Upper lobe of right lung (tissue), 1 donor: ENCODE measurements around the gene FLT3. TPM values are rescaled to one million over a fixed set of nuclear protein-coding genes. Genes with fewer than 3 reads are reported as not detected.

Source experiments
- ATAC-seq: fragments of 200-7000 bp; cut with Tn5 transposase; one replicate; pipeline ENCODE4 v1.9.1; 2020; ENCODE audit warnings: mild to moderate bottlenecking, moderate library complexity
- DNase-seq: peaks from one replicate; pipeline ENCODE4 v3.0.0-alpha.2; 2020
- H3K27ac ChIP-seq: fragments of 200-600 bp; one replicate; pipeline ENCODE4 v1.8.0; 2022
- H3K27me3 ChIP-seq: fragments of 200-600 bp; one replicate; pipeline ENCODE4 v1.8.0; 2022; ENCODE audit warnings: mild to moderate bottlenecking
- H3K36me3 ChIP-seq: fragments of 200-600 bp; one replicate; pipeline ENCODE4 v1.8.0; 2022
- H3K4me1 ChIP-seq: fragments of 200-600 bp; one replicate; pipeline ENCODE4 v1.8.0; 2022
- H3K4me3 ChIP-seq: fragments of 200-600 bp; one replicate; pipeline ENCODE4 v1.8.0; 2022; ENCODE audit warnings: mild to moderate bottlenecking
- H3K9me3 ChIP-seq: fragments of 200-600 bp; one replicate; pipeline ENCODE4 v1.8.0; 2022
- CTCF ChIP-seq: fragments of 200-600 bp; IDR thresholded peaks from one replicate; pipeline ENCODE4 v1.8.0; 2022; ENCODE audit warnings: antibody characterized with exemption
- intact Hi-C: fragments of 100-400 bp; cut with DNase I; formaldehyde crosslinking; loops from one replicate; pipeline ENCODE4 v1.11.0; 2022
- total RNA-seq: library from RNA; stranded (reverse); fragmentation: NEBNext Ultra II Directional; extraction: Animal tissue kit (Norgen Biotek cat#: 25700); gene quantifications from one replicate; pipeline ENCODE4 v1.2.1, GENCODE V29; 2021
- donor health status: DM: no; HTN: yes; CAD: no; lungs with severe emphysema.

Gene FLT3
- total RNA-seq, 1 donor from 2014 or later, result 1.1 TPM

GRCh38 chr13:27954406-27954851 is 145.9 kb downstream of the FLT3 start:
- intact Hi-C loops, result no loop called here
- ATAC-seq (peak; percentile 66), DNase-seq (peak; percentile 68)
- Histone ChIP-seq H3K27me3 (peaks cover 93% of the 10 kb centered on the region), H3K36me3 (no peaks in the 10 kb centered on the region), H3K4me1 (peaks cover 15% of the 10 kb centered on the region), H3K4me3 (peak overlapping the region; percentile 43), H3K27ac (no peak overlapping the region), H3K9me3 (no peaks in the 10 kb centered on the region)
- TF ChIP-seq CTCF, result no peak

- peak overlapping the region; percentile 42 for H3K27ac ChIP-seq
- peak; percentile 91 for DNase-seq
- TF ChIP-seq CTCF, result peak; percentile 84
- no peaks in the 10 kb centered on the region for H3K36me3 ChIP-seq
- peaks cover 15% of the 10 kb centered on the region for H3K4me1 ChIP-seq
- peak; percentile 97 for ATAC-seq
- H3K9me3 ChIP-seq, result no peaks in the 10 kb centered on the region
- peaks cover 87% of the 10 kb centered on the region for H3K27me3 ChIP-seq
- peak overlapping the region; percentile 43 for H3K4me3 ChIP-seq
- intact Hi-C loops, result no loop called here
Measured at GRCh38 chr13:27953676-27954405, 146.5 kb downstream of the FLT3 start.

Other genes starting within 250 kb of the FLT3 start
- gene PDX1, start 180.6 kb downstream of the FLT3 start, total RNA-seq, result not detected
- gene CDX2, start 131.3 kb downstream of the FLT3 start, total RNA-seq, result not detected
- not detected for gene URAD, start 111.9 kb downstream of the FLT3 start, total RNA-seq
- 34.3 TPM for gene PAN3, start 38.0 kb upstream of the FLT3 start, total RNA-seq